Lung (tissue), 12 donors: ENCODE results near the gene TBC1D5. TPM values are rescaled to one million over a fixed set of nuclear protein-coding genes. Genes with fewer than 3 reads are reported as not detected.

ENCODE experiments used
- ATAC-seq: fragments of 200-7000 bp; cut with Tn5 transposase; one replicate; pipeline ENCODE4 v1.9.1; 2020; ENCODE audit warnings: moderate number of reproducible peaks; ENCODE audit not compliant: insufficient read depth, low FRiP score
- DNase-seq, 3 donors: peaks; one replicate each; pipeline ENCODE4 v3.0.0-alpha.2; 2013 to 2017
- H3K27ac ChIP-seq, 2 donors: one replicate each; pipeline ENCODE4 v1.5.1; 2013; ENCODE audit warnings: mild to moderate bottlenecking in 2 of 2, moderate library complexity in 2 of 2, control low read depth in 1 of 2, inconsistent platforms in 1 of 2, low read depth in 1 of 2, low read length in 1 of 2
- H3K27me3 ChIP-seq, 3 donors: one replicate each; pipeline ENCODE4 v1.5.1; 2013; ENCODE audit warnings: low read length in 2 of 3; ENCODE audit not compliant: control insufficient read depth in 3 of 3, insufficient read depth in 3 of 3
- H3K36me3 ChIP-seq, 4 donors: one replicate each; pipeline ENCODE4 v1.5.1; 2013; ENCODE audit warnings: low read length in 4 of 4, mild to moderate bottlenecking in 1 of 4, moderate library complexity in 1 of 4; ENCODE audit not compliant: control insufficient read depth in 4 of 4, insufficient read depth in 4 of 4
- H3K4me1 ChIP-seq, 5 donors: one replicate each; pipeline ENCODE4 v1.5.1; 2013; ENCODE audit warnings: low read length in 5 of 5, mild to moderate bottlenecking in 2 of 5, moderate library complexity in 1 of 5; ENCODE audit not compliant: control insufficient read depth in 5 of 5, insufficient read depth in 5 of 5
- H3K4me3 ChIP-seq: one replicate; pipeline ENCODE4 v1.5.1; 2013; ENCODE audit warnings: mild to moderate bottlenecking, control low read depth, moderate library complexity
- H3K9ac ChIP-seq, 2 donors: one replicate each; pipeline ENCODE4 v1.5.1; 2013; ENCODE audit warnings: low read length in 2 of 2, control low read depth in 1 of 2; ENCODE audit not compliant: insufficient read depth in 1 of 2
- H3K9me3 ChIP-seq, 4 donors: one replicate each; pipeline ENCODE4 v1.5.1; 2013; ENCODE audit warnings: low read length in 3 of 4, mild to moderate bottlenecking in 1 of 4, moderate library complexity in 1 of 4; ENCODE audit not compliant: control insufficient read depth in 4 of 4, insufficient read depth in 3 of 4
- WGBS, 2 donors: extraction: QIAGEN DNeasy Blood & Tissue Kit; methylation state at CpG; one replicate each; pipeline ENCODE4 v1.1.7; 2013; 5-methylcytosine and 5-hydroxymethylcytosine counted together
- polyA plus RNA-seq, 2 donors: library from polyadenylated mRNA; stranded (reverse); fragments of 200-250 nt; gene quantifications; one replicate each; pipeline ENCODE4 v1.2.1, GENCODE V29; 2013
- total RNA-seq, 2 donors: library from RNA; depleted of rRNA in 1 of 2; stranded (reverse); fragments of >200 nt in 1 of 2; gene quantifications; one replicate each; pipeline ENCODE4 v1.2.1, GENCODE V29; 2014 to 2021
- TF ChIP-seq, protein P1 (sequence below): IDR thresholded peaks from 2 replicates; pipeline ENCODE4 v1.5.1; 2012; ENCODE audit warnings: mild to moderate bottlenecking; ENCODE audit errors: control extremely low read depth, extremely low read depth
- donor health status: control.
- donor health status: control.
- donor health status: Bipolar disorder and iron deficiency.
- donor health status: healthy.
- donor health status: DM: yes; HTN: yes; CAD: no.

TBC1D5 gene
- total and polyA plus RNA-seq, 4 donors: 8.7 to 111 (median 39.6) TPM

DNA sequence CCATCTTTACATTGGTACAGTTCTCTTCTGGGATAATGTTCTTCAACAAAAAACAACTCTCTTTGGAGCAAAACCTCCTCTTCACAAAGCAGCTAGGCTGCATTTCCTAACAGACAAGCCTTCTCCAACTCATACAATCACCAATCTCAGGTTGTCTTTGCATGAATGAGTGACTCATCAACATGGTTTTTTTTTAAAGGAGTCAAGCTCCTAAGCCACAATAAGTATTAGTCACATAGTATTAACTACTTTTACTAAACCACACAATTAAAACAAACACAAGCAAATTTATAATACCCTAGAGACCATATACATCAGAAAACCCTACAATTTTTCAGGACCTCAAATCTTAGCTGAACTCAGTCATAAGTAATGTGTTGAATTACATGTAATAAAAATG lies 137.4 kb downstream of the TBC1D5 start:
- H3K36me3 ChIP-seq: no peaks in the 10 kb centered on the region
- H3K27me3 ChIP-seq: no peaks in the 10 kb centered on the region
- no peak overlapping the region for H3K9ac ChIP-seq
- H3K9me3 ChIP-seq: peaks cover 0 to 2% (median 0%) of the 10 kb centered on the region in 4 donors
- no peak for DNase-seq
- H3K4me1 ChIP-seq: no peaks in the 10 kb centered on the region
- no peak for ATAC-seq
- H3K4me3 ChIP-seq: no peak overlapping the region
- TF ChIP-seq, protein P1, sequence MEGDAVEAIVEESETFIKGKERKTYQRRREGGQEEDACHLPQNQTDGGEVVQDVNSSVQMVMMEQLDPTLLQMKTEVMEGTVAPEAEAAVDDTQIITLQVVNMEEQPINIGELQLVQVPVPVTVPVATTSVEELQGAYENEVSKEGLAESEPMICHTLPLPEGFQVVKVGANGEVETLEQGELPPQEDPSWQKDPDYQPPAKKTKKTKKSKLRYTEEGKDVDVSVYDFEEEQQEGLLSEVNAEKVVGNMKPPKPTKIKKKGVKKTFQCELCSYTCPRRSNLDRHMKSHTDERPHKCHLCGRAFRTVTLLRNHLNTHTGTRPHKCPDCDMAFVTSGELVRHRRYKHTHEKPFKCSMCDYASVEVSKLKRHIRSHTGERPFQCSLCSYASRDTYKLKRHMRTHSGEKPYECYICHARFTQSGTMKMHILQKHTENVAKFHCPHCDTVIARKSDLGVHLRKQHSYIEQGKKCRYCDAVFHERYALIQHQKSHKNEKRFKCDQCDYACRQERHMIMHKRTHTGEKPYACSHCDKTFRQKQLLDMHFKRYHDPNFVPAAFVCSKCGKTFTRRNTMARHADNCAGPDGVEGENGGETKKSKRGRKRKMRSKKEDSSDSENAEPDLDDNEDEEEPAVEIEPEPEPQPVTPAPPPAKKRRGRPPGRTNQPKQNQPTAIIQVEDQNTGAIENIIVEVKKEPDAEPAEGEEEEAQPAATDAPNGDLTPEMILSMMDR: no peak
- H3K27ac ChIP-seq: no peak overlapping the region

DNA sequence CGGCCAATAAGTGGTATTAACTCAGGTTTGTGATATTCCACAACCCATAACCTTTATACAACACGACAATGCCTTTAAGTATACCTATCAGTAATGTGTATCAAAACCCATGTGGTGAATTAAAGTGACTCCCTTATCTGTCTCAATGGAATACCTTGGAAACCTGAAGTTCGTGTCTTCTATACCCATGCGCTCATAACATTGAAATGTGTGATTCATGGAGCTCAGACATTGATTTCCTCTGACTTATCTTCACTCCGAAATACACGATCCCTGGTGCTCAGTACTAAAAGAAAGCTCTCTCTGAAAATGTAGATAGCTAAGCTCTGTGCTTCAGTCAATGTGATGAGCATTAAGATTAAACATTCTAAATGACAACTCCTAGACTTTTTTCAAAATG lies 140.3 kb downstream of the TBC1D5 start:
- DNase-seq: no peak
- Histone ChIP-seq H3K4me3 (no peak overlapping the region), H3K9me3 (peaks cover 0 to 8% (median 2%) of the 10 kb centered on the region in 4 donors), H3K27me3 (no peaks in the 10 kb centered on the region), H3K4me1 (no peaks in the 10 kb centered on the region), H3K36me3 (no peaks in the 10 kb centered on the region), H3K27ac (no peak overlapping the region), H3K9ac (no peak overlapping the region)
- 98% methylated on average over 6 of the region's 6 CpGs for WGBS, 2 donors
- ATAC-seq: no peak
- TF ChIP-seq, protein P1: no peak

DNA sequence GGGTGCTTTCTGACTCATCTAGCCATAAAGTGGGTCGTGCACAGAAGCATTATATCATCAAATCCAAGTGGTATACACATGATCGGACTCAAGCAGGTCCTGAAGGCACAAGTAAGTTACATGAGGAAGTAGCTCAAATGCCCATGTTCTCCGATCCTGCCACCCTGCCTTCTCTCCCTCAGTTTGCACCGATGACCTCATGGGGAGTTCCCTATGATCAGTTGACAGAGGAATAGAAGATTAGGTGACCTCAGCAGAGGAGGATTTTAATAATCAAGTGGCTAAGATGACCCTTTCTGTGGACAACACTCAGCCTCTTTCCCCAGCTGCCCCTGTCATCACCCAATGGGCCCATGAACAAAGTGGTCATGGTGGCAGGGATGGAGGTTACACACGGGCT lies 149.5 kb downstream of the TBC1D5 start:
- no peaks in the 10 kb centered on the region for H3K27me3 ChIP-seq
- peaks cover 0 to 16% (median 6%) of the 10 kb centered on the region in 4 donors for H3K9me3 ChIP-seq
- no peaks in the 10 kb centered on the region for H3K4me1 ChIP-seq
- ATAC-seq (no peak), DNase-seq (no peak)
- H3K36me3 ChIP-seq: peaks cover 0 to 10% (median under 1%) of the 10 kb centered on the region in 4 donors
- H3K9ac ChIP-seq: no peak overlapping the region
- TF ChIP-seq, protein P1: no peak
- no peak overlapping the region for H3K27ac ChIP-seq
- WGBS, 2 donors: 94 to 96% methylated on average over 5 of the region's 5 CpGs
- H3K4me3 ChIP-seq: no peak overlapping the region

DNA sequence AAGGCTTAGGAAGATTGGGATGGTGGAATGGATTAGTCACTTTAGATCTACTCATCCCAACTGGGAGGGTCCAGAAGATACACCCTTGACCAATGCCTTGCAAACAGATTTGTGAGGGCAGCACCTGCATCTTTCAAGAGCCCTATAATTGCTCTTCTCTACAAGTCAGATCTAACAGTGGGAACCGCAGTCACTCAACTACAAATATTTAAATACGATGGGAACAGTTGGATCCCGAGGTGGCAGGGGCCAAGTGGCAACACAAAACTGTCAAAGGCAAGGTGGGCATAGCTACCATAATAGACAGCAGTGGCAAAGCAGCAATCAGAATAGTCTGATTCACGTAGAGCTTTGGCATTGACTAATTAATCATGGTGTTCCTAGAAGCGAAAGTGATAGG lies 152.0 kb downstream of the TBC1D5 start:
- H3K4me3 ChIP-seq: no peak overlapping the region
- ATAC-seq (no peak), DNase-seq (no peak)
- H3K36me3 ChIP-seq: peaks cover 0 to 10% (median under 1%) of the 10 kb centered on the region in 4 donors
- H3K4me1 ChIP-seq: no peaks in the 10 kb centered on the region
- no peak overlapping the region for H3K9ac ChIP-seq
- TF ChIP-seq, protein P1: no peak
- 99 to 100% methylated on average over 5 of the region's 5 CpGs for WGBS, 2 donors
- peaks cover 0 to 16% (median 6%) of the 10 kb centered on the region in 4 donors for H3K9me3 ChIP-seq
- H3K27me3 ChIP-seq: no peaks in the 10 kb centered on the region
- no peak overlapping the region for H3K27ac ChIP-seq
